ENCODE results near the gene TOMM40. TPM values are rescaled to one million over a fixed set of nuclear protein-coding genes. Genes with fewer than 3 reads are reported as not detected.

The TOMM40 gene
- total and polyA plus RNA-seq, 2 of the 13 experiments (the other 11 are each of a cell fraction or from before 2014, with no cell fraction given): 72.0 to 110 TPM

DNA sequence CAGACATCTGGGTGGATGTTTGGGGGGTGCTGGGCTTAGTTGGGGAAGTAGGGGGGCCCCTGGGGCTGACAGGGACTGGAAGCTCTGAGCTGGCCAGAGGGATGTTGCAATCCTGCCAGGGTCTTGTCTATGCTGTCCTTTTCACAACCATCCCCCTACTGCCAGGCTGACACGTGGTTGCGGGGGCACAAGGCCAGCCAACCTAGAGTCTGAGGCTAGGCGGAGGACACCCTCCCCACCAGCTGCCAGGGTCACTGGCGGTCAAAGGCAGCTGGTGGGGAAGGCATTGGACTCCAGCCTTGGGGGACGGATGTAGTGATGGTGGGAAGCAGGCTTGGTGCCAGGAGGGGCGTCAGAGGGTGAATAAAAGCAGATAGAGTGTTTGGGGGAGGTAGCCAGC lies 21.8 kb downstream of the TOMM40 start (continued):
- TF ChIP-seq ZNF570 (CRISPR knock-in tag; IDR thresholded peaks at IDR 0.05; ENCODE audit: borderline replicate concordance): no peak
- TF ChIP-seq THYN1 (CRISPR knock-in tag; IDR thresholded peaks at IDR 0.05; ENCODE audit: borderline replicate concordance, low read depth): no peak
- TF ChIP-seq, protein P1, sequence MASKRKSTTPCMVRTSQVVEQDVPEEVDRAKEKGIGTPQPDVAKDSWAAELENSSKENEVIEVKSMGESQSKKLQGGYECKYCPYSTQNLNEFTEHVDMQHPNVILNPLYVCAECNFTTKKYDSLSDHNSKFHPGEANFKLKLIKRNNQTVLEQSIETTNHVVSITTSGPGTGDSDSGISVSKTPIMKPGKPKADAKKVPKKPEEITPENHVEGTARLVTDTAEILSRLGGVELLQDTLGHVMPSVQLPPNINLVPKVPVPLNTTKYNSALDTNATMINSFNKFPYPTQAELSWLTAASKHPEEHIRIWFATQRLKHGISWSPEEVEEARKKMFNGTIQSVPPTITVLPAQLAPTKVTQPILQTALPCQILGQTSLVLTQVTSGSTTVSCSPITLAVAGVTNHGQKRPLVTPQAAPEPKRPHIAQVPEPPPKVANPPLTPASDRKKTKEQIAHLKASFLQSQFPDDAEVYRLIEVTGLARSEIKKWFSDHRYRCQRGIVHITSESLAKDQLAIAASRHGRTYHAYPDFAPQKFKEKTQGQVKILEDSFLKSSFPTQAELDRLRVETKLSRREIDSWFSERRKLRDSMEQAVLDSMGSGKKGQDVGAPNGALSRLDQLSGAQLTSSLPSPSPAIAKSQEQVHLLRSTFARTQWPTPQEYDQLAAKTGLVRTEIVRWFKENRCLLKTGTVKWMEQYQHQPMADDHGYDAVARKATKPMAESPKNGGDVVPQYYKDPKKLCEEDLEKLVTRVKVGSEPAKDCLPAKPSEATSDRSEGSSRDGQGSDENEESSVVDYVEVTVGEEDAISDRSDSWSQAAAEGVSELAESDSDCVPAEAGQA (IDR thresholded peaks at IDR 0.05; ENCODE audit: low read depth): no peak
- TF ChIP-seq, protein P1 (CRISPR knock-in tag; IDR thresholded peaks at IDR 0.05; ENCODE audit: borderline replicate concordance): no peak
- TF ChIP-seq, protein P2, sequence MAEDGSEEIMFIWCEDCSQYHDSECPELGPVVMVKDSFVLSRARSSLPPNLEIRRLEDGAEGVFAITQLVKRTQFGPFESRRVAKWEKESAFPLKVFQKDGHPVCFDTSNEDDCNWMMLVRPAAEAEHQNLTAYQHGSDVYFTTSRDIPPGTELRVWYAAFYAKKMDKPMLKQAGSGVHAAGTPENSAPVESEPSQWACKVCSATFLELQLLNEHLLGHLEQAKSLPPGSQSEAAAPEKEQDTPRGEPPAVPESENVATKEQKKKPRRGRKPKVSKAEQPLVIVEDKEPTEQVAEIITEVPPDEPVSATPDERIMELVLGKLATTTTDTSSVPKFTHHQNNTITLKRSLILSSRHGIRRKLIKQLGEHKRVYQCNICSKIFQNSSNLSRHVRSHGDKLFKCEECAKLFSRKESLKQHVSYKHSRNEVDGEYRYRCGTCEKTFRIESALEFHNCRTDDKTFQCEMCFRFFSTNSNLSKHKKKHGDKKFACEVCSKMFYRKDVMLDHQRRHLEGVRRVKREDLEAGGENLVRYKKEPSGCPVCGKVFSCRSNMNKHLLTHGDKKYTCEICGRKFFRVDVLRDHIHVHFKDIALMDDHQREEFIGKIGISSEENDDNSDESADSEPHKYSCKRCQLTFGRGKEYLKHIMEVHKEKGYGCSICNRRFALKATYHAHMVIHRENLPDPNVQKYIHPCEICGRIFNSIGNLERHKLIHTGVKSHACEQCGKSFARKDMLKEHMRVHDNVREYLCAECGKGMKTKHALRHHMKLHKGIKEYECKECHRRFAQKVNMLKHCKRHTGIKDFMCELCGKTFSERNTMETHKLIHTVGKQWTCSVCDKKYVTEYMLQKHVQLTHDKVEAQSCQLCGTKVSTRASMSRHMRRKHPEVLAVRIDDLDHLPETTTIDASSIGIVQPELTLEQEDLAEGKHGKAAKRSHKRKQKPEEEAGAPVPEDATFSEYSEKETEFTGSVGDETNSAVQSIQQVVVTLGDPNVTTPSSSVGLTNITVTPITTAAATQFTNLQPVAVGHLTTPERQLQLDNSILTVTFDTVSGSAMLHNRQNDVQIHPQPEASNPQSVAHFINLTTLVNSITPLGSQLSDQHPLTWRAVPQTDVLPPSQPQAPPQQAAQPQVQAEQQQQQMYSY (CRISPR knock-in tag; IDR thresholded peaks at IDR 0.05): no peak
- TF ChIP-seq ZNF3 (CRISPR knock-in tag; IDR thresholded peaks at IDR 0.05): no peak
- TF ChIP-seq, protein P3, sequence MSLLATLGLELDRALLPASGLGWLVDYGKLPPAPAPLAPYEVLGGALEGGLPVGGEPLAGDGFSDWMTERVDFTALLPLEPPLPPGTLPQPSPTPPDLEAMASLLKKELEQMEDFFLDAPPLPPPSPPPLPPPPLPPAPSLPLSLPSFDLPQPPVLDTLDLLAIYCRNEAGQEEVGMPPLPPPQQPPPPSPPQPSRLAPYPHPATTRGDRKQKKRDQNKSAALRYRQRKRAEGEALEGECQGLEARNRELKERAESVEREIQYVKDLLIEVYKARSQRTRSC (CRISPR knock-in tag; IDR thresholded peaks at IDR 0.05; ENCODE audit: low read depth): no peak
- 0 out of 2 replicates have a peak, but pooled peaks have one; percentile 49 for TF ChIP-seq ZNF792 (CRISPR knock-in tag; IDR thresholded peaks at IDR 0.05)
- TF ChIP-seq, protein P4, sequence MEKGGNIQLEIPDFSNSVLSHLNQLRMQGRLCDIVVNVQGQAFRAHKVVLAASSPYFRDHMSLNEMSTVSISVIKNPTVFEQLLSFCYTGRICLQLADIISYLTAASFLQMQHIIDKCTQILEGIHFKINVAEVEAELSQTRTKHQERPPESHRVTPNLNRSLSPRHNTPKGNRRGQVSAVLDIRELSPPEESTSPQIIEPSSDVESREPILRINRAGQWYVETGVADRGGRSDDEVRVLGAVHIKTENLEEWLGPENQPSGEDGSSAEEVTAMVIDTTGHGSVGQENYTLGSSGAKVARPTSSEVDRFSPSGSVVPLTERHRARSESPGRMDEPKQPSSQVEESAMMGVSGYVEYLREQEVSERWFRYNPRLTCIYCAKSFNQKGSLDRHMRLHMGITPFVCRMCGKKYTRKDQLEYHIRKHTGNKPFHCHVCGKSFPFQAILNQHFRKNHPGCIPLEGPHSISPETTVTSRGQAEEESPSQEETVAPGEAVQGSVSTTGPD (CRISPR knock-in tag; IDR thresholded peaks at IDR 0.05): peak; percentile 50; the same call in 1 of the 2 replicates
- no peak for TF ChIP-seq ZFP82 (CRISPR knock-in tag; IDR thresholded peaks at IDR 0.05; ENCODE audit: borderline replicate concordance)
- TF ChIP-seq, protein P5, sequence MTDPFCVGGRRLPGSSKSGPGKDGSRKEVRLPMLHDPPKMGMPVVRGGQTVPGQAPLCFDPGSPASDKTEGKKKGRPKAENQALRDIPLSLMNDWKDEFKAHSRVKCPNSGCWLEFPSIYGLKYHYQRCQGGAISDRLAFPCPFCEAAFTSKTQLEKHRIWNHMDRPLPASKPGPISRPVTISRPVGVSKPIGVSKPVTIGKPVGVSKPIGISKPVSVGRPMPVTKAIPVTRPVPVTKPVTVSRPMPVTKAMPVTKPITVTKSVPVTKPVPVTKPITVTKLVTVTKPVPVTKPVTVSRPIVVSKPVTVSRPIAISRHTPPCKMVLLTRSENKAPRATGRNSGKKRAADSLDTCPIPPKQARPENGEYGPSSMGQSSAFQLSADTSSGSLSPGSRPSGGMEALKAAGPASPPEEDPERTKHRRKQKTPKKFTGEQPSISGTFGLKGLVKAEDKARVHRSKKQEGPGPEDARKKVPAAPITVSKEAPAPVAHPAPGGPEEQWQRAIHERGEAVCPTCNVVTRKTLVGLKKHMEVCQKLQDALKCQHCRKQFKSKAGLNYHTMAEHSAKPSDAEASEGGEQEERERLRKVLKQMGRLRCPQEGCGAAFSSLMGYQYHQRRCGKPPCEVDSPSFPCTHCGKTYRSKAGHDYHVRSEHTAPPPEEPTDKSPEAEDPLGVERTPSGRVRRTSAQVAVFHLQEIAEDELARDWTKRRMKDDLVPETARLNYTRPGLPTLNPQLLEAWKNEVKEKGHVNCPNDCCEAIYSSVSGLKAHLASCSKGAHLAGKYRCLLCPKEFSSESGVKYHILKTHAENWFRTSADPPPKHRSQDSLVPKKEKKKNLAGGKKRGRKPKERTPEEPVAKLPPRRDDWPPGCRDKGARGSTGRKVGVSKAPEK (CRISPR knock-in tag; IDR thresholded peaks at IDR 0.05; ENCODE audit: borderline replicate concordance): no peak
- TF ChIP-seq, protein P6, sequence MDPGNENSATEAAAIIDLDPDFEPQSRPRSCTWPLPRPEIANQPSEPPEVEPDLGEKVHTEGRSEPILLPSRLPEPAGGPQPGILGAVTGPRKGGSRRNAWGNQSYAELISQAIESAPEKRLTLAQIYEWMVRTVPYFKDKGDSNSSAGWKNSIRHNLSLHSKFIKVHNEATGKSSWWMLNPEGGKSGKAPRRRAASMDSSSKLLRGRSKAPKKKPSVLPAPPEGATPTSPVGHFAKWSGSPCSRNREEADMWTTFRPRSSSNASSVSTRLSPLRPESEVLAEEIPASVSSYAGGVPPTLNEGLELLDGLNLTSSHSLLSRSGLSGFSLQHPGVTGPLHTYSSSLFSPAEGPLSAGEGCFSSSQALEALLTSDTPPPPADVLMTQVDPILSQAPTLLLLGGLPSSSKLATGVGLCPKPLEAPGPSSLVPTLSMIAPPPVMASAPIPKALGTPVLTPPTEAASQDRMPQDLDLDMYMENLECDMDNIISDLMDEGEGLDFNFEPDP (CRISPR knock-in tag; conservative IDR thresholded peaks at IDR 0.05): no peak
- TF ChIP-seq ARHGAP35 (CRISPR knock-in tag; IDR thresholded peaks at IDR 0.05; ENCODE audit: borderline replicate concordance): no peak

Measured in HepG2 (cell line).